T47D (cell line): ENCODE results near the gene MYCT1.
"Not testable (repeated sequence)": the region's sequence is repeated elsewhere in the genome, so short reads cannot be mapped to it uniquely, and the experiment has no call there.

Source experiments
- DNase-seq, 2 experiments: peaks; one replicate each; pipeline versions ENCODE4 v3.0.0 to v3.0.0-alpha.2; 2011 to 2012; ENCODE audit warnings: low read depth in 1 of 2, low spot score in 1 of 2
- JUND ChIP-seq: IDR thresholded peaks from 2 replicates; pipeline ENCODE4 v1.6.1; 2012; ENCODE audit warnings: low read depth
- in situ Hi-C: cut with HindIII; loops from 2 replicates; pipeline ENCODE4 v1.10.0; 2016; ENCODE audit warnings: low sequenced_read_pairs, low pct_unique_long_range_greater_than_20kb

MYCT1 gene

GRCh38 chr6:152697634-152698033 lies at the start of gene MYCT1:
Gene MYCT1 (plus strand): TSS chr6:152697897. CDS start chr6:152697903, 6 bp downstream.
- in situ Hi-C loops = no loop called here
- no peak for TF ChIP-seq JUND
- no peak for DNase-seq

- DNase-seq = no peak
- in situ Hi-C loops = no loop called here
- TF ChIP-seq JUND = no peak
Measured at GRCh38 chr6:152648105-152648504, 49.6 kb upstream of the MYCT1 start.

- in situ Hi-C loops = no loop called here
- no peak for DNase-seq
Measured at GRCh38 chr6:152651986-152652385, 45.7 kb upstream of the MYCT1 start.

GRCh38 chr6:152661776-152662175 lies 35.9 kb upstream of the MYCT1 start:
- no peak for DNase-seq
- in situ Hi-C loops = no loop called here
- TF ChIP-seq JUND = no peak

More at GRCh38 chr6:152651986-152652385, 45.7 kb upstream of the MYCT1 start:
- TF ChIP-seq JUND = no peak

- in situ Hi-C loops = no loop called here
- DNase-seq = peak in 1 of 2 experiments; percentile 33
- no peak for TF ChIP-seq JUND
Measured at GRCh38 chr6:152669895-152670294, 27.8 kb upstream of the MYCT1 start.

GRCh38 chr6:152671171-152671570 lies 26.5 kb upstream of the MYCT1 start:
- DNase-seq = no peak
- TF ChIP-seq JUND = no peak
- in situ Hi-C loops = no loop called here

GRCh38 chr6:152673236-152673635 lies 24.5 kb upstream of the MYCT1 start:
- in situ Hi-C loops = no loop called here
- TF ChIP-seq JUND = no peak
- DNase-seq = no peak

- DNase-seq = no peak
- no peak for TF ChIP-seq JUND
- in situ Hi-C loops = no loop called here
Measured at GRCh38 chr6:152680151-152680550, 17.5 kb upstream of the MYCT1 start.

- no peak for DNase-seq
- in situ Hi-C loops = no loop called here
- no peak for TF ChIP-seq JUND
Measured at GRCh38 chr6:152680879-152681517, 16.7 kb upstream of the MYCT1 start.

- in situ Hi-C loops = no loop called here
- no peak for DNase-seq
- no peak for TF ChIP-seq JUND
Measured at GRCh38 chr6:152682141-152682540, 15.6 kb upstream of the MYCT1 start.

GRCh38 chr6:152682935-152683334 lies 14.8 kb upstream of the MYCT1 start:
- in situ Hi-C loops = not testable (repeated sequence)

GRCh38 chr6:152685819-152686218 lies 11.9 kb upstream of the MYCT1 start:
- in situ Hi-C loops = no loop called here
- no peak for DNase-seq
- no peak for TF ChIP-seq JUND

More at GRCh38 chr6:152682935-152683334, 14.8 kb upstream of the MYCT1 start:
- not testable (repeated sequence) for DNase-seq

GRCh38 chr6:152695372-152696045 lies 2.2 kb upstream of the MYCT1 start:
- no peak for TF ChIP-seq JUND
- in situ Hi-C loops = no loop called here
- DNase-seq = no peak
